GM12878 (cell line): ENCODE results near the gene TEX264. TPM values are rescaled to one million over a fixed set of nuclear protein-coding genes. Genes with fewer than 3 reads are reported as not detected.

Source experiments
- ATAC-seq: fragments of 200-7000 bp; cut with Tn5 transposase; 3 replicates; pipeline ENCODE4 v1.9.1; 2020; ENCODE audit warnings: mild to moderate bottlenecking, moderate library complexity
- BruUV-seq: library from RNA; stranded (reverse); fragments of 400-500 nt; replicated peaks from 2 replicates; lab custom pipeline; 2021; lab: Mats Ljungman, UMichigan
- CTCF ChIA-PET: fragments of 300-600 bp; sonication (Branson Sonifier 250); formaldehyde crosslinking; extraction: SDS; loops from one replicate; lab custom pipeline; 2021; ENCODE audit warnings: inconsistent platforms; lab: Yijun Ruan, JAX
- POLR2A ChIA-PET: fragments of 350-600 bp; formaldehyde crosslinking; extraction: SDS; loops from one replicate; lab custom pipeline; 2021; ENCODE audit warnings: inconsistent platforms; lab: Charles Lee
- RAD21 ChIA-PET: fragments of 300-600 bp; sonication (Branson Sonifier 250); formaldehyde crosslinking; loops from one replicate; lab custom pipeline; 2023; ENCODE audit warnings: antibody characterized with exemption; ENCODE audit not compliant: unreplicated experiment; lab: Charles Lee
- SMC1A ChIA-PET: fragments of 300-600 bp; sonication (Branson Sonifier 250); formaldehyde crosslinking; loops from one replicate; lab custom pipeline; 2023; ENCODE audit not compliant: unreplicated experiment, uncharacterized antibody; lab: Charles Lee
- DNase-seq: peaks from one replicate; pipeline ENCODE4 v3.0.0-alpha.2; 2011; ENCODE audit warnings: low read depth, low spot score
- FAIRE-seq: peaks from 3 replicates; lab custom pipeline; 2011; peaks lifted over from hg19 to GRCh38; lab: Jason Lieb, UNC
- H2AFZ ChIP-seq: 2 replicates; pipeline ENCODE4 v1.6.0; 2011; ENCODE audit warnings: low read depth, low read length, control low read depth; ENCODE audit not compliant: control insufficient read depth
- H3K27ac ChIP-seq: 2 replicates; pipeline ENCODE4 v1.5.1; 2011; ENCODE audit warnings: control low read depth; ENCODE audit not compliant: control insufficient read depth, insufficient read depth
- H3K27me3 ChIP-seq, 2 experiments: replicated peaks in 1 of 2; 2 replicates each; pipeline versions ENCODE4 v1.6.0 to v1.6.1; 2011; ENCODE audit warnings: low read length in 1 of 2; ENCODE audit not compliant: control insufficient read depth in 2 of 2, insufficient read depth in 2 of 2
- H3K36me3 ChIP-seq, 2 experiments: 2 replicates each; pipeline ENCODE4 v1.5.1; 2011; ENCODE audit warnings: low read length in 1 of 2; ENCODE audit not compliant: control insufficient read depth in 2 of 2, insufficient read depth in 2 of 2
- H3K4me1 ChIP-seq: 2 replicates; pipeline ENCODE4 v1.6.1; 2011; ENCODE audit warnings: mild to moderate bottlenecking, low read length, moderate library complexity, mixed read lengths; ENCODE audit not compliant: control insufficient read depth, insufficient read depth
- H3K4me2 ChIP-seq: 2 replicates; pipeline ENCODE4 v1.6.0; 2011; ENCODE audit warnings: control low read depth; ENCODE audit not compliant: control insufficient read depth, insufficient read depth
- H3K4me3 ChIP-seq: fragments of 200-600 bp; sonication (generic); 2 replicates; pipeline ENCODE4 v1.5.1; 2016
- H3K79me2 ChIP-seq: 2 replicates; pipeline ENCODE4 v1.6.0; 2011; ENCODE audit warnings: low read length; ENCODE audit not compliant: control insufficient read depth, insufficient read depth
- H3K9ac ChIP-seq: 2 replicates; pipeline ENCODE4 v1.8.0; 2011; ENCODE audit warnings: low read length, control low read depth, mixed read lengths; ENCODE audit not compliant: control insufficient read depth, insufficient read depth
- H3K9me3 ChIP-seq: replicated peaks from 3 replicates; pipeline ENCODE4 v1.5.1; 2011; ENCODE audit warnings: mild to moderate bottlenecking, low read length; ENCODE audit not compliant: control insufficient read depth, insufficient read depth
- H4K20me1 ChIP-seq: 2 replicates; pipeline ENCODE4 v1.6.0; 2011; ENCODE audit not compliant: control insufficient read depth, insufficient read depth
- BCLAF1 ChIP-seq: fragments of 450-650 bp; IDR thresholded peaks from 2 replicates; pipeline ENCODE4 v1.6.1; 2017; ENCODE audit warnings: antibody characterized with exemption, mild to moderate bottlenecking, moderate library complexity
- EP300 ChIP-seq, 2 experiments: fragments of 150-350 bp in 1 of 2; IDR thresholded peaks; 2 replicates each; pipeline ENCODE4 v1.6.1; 2011 to 2012; ENCODE audit warnings: low read depth in 2 of 2, low read length in 2 of 2, borderline replicate concordance in 1 of 2, improper control_type of control experiment in 1 of 2, inconsistent platforms in 1 of 2; ENCODE audit not compliant: control insufficient read depth in 1 of 2
- IKZF1 ChIP-seq: fragments of 450-650 bp; conservative IDR thresholded peaks from 2 replicates; pipeline ENCODE4 v1.6.1; 2017; ENCODE audit warnings: antibody characterized with exemption, mild to moderate bottlenecking
- MYC ChIP-seq: IDR thresholded peaks from 2 replicates; pipeline ENCODE4 v1.6.1; 2011; ENCODE audit warnings: mild to moderate bottlenecking, low read length, moderate library complexity, inconsistent platforms; ENCODE audit not compliant: insufficient read depth, insufficient replicate concordance, insufficient read length, severe bottlenecking
- NFYA ChIP-seq: IDR thresholded peaks from 2 replicates; pipeline ENCODE4 v1.6.1; 2011; ENCODE audit warnings: low read depth, mild to moderate bottlenecking, low read length, improper control_type of control experiment, borderline replicate concordance
- POLR2AphosphoS2 ChIP-seq: IDR thresholded peaks from 2 replicates; pipeline ENCODE4 v1.6.1; 2011; ENCODE audit warnings: low read depth, mild to moderate bottlenecking, low read length, improper control_type of control experiment, moderate library complexity
- RCOR1 ChIP-seq: conservative IDR thresholded peaks from 2 replicates; pipeline ENCODE4 v1.6.1; 2012; ENCODE audit warnings: low read depth, low read length, improper control_type of control experiment
- SMC3 ChIP-seq: IDR thresholded peaks from 2 replicates; pipeline ENCODE4 v1.6.1; 2011; ENCODE audit warnings: low read length, improper control_type of control experiment, borderline replicate concordance
- SPI1 ChIP-seq: IDR thresholded peaks from 2 replicates; pipeline ENCODE4 v1.6.1; 2011; ENCODE audit warnings: low read depth, mild to moderate bottlenecking, low read length, moderate library complexity, borderline replicate concordance; ENCODE audit not compliant: insufficient read depth
- SRF ChIP-seq, 2 experiments: IDR thresholded peaks; 2 replicates each; pipeline ENCODE4 v1.6.1; 2011; ENCODE audit warnings: low read depth in 2 of 2, low read length in 2 of 2, mild to moderate bottlenecking in 1 of 2, moderate library complexity in 1 of 2
- SUZ12 ChIP-seq: fragments of 200-600 bp; sonication (generic); IDR thresholded peaks from one replicate; pipeline ENCODE4 v1.6.1; 2018; ENCODE audit warnings: antibody characterized with exemption, mild to moderate bottlenecking; ENCODE audit not compliant: unreplicated experiment
- WRNIP1 ChIP-seq: IDR thresholded peaks from 2 replicates; pipeline ENCODE4 v1.6.1; 2011; ENCODE audit warnings: low read depth, low read length, improper control_type of control experiment, borderline replicate concordance
- ZNF24 ChIP-seq: fragments of 450-650 bp; IDR thresholded peaks from 2 replicates; pipeline ENCODE4 v1.6.1; 2017; ENCODE audit warnings: antibody characterized with exemption, mild to moderate bottlenecking
- WGBS: methylation state at CpG from one replicate; pipeline ENCODE4 v1.1.6; 2016; ENCODE audit warnings: low lambda C conversion rate; ENCODE audit not compliant: insufficient replicate concordance, insufficient coverage; ENCODE audit errors: missing lambda C conversion rate; 5-methylcytosine and 5-hydroxymethylcytosine counted together
- in situ Hi-C: fragments of 300-500 bp; cut with MboI; formaldehyde crosslinking; loops from 9 replicates; pipeline ENCODE4 v1.14.3; 2018; ENCODE audit warnings: mixed read lengths
- intact Hi-C: fragments of 100-400 bp; cut with micrococcal nuclease; formaldehyde crosslinking; loops from one replicate; pipeline ENCODE4 v1.14.2; 2022; ENCODE audit not compliant: unreplicated experiment
- polyA plus RNA-seq, 11 experiments: library from polyadenylated mRNA; depleted of rRNA in 4 of 11; unstranded in 6 of 11; stranded (reverse) in 5 of 11; fragments of >200 nt; fragmentation: Nextera tagmentation in 4 of 11; fragmentation: Illumina TruSeq in 1 of 11; extraction: Ambion mirVana in 4 of 11; extraction: Trizol in 1 of 11; gene quantifications; 1 replicate in 1 of 11; 2 replicates in 10 of 11; pipeline versions ENCODE4 v1.2.1 to v1.2.3, GENCODE V29; 2011 to 2016; ENCODE audit warnings: inconsistent platforms in 2 of 11, missing spikeins in 2 of 11, low read depth in 1 of 11
- total RNA-seq, 4 experiments: library from RNA; depleted of rRNA in 3 of 4; stranded (reverse); fragments of >200 nt in 3 of 4; fragmentation: Illumina TruSeq in 1 of 4; extraction: Trizol in 1 of 4; gene quantifications; 2 replicates each; pipeline versions ENCODE4 v1.2.1 to v1.2.3, GENCODE V29; 2013 to 2021

Gene TEX264
- total and polyA plus RNA-seq, 10 of the 15 experiments (the other 5 are each of a cell fraction or from before 2014, with no cell fraction given) = 3.6 to 63.0 (median 52.4) TPM

GRCh38 chr3:51711352-51712037 is 40.4 kb downstream of the TEX264 start:
- DNase-seq (no peak), FAIRE-seq (no peak)
- CTCF ChIA-PET = interaction anchor here (1.8 kb wide), 1 partner anchor 8 kb away, joined by 7 read pairs; no protein-coding TSS in a partner anchor

GRCh38 chr3:51712038-51712420 is 41.0 kb downstream of the TEX264 start:
- H2AFZ ChIP-seq = no peak overlapping the region
- no peaks in the 10 kb centered on the region for H3K36me3 ChIP-seq
- no peaks in the 10 kb centered on the region for H4K20me1 ChIP-seq
- BruUV-seq = no TSS peak
- no peak overlapping the region for H3K4me3 ChIP-seq
- no peaks in the 10 kb centered on the region for H3K9me3 ChIP-seq
- ATAC-seq (no peak), FAIRE-seq (no peak), DNase-seq (no peak)
- intact Hi-C loops (no loop called here), in situ Hi-C loops (no loop called here)
- H3K9ac ChIP-seq = no peak overlapping the region
- H3K4me2 ChIP-seq = no peak overlapping the region
- no peaks in the 10 kb centered on the region for H3K27me3 ChIP-seq
- ChIA-PET SMC1A (interaction anchor here (1.2 kb wide), 1 partner anchor 13 kb away, joined by 3 read pairs; no protein-coding TSS in a partner anchor), CTCF (interaction anchor here (0.6 kb wide), 1 partner anchor 23 kb away, joined by 3 read pairs; no protein-coding TSS in a partner anchor), RAD21 (no interaction called here), POLR2A (no interaction called here)
- WGBS = 25% methylated on average over 1 of the region's 1 CpG
- no peak overlapping the region for H3K27ac ChIP-seq
- no peaks in the 10 kb centered on the region for H3K79me2 ChIP-seq
- H3K4me1 ChIP-seq = no peaks in the 10 kb centered on the region
- TF ChIP-seq SMC3 = no peak
- no peak for TF ChIP-seq SPI1
- no peak for TF ChIP-seq NFYA
- TF ChIP-seq POLR2AphosphoS2 = no peak
- TF ChIP-seq ZNF24 = no peak
- no peak for TF ChIP-seq EP300 (IDR thresholded peaks at IDR 0.05; ENCODE audit: borderline replicate concordance in 1 of 2, control insufficient read depth in 1 of 2, low read depth in 2 of 2, low read length in 2 of 2)
- no peak for TF ChIP-seq MYC
- TF ChIP-seq SRF (IDR thresholded peaks at IDR 0.05; ENCODE audit: low read depth in 2 of 2, low read length in 2 of 2) = no peak
- no peak for TF ChIP-seq RCOR1
- no peak for TF ChIP-seq SUZ12
- TF ChIP-seq WRNIP1 = no peak
- no peak for TF ChIP-seq BCLAF1

More at GRCh38 chr3:51711352-51712037, 40.4 kb downstream of the TEX264 start:
- ChIA-PET POLR2A (no interaction called here), RAD21 (interaction anchor here (0.6 to 1.5 kb wide), 2 partner anchors 89 to 211 kb away, joined by 3 to 4 read pairs; no protein-coding TSS in a partner anchor), SMC1A (interaction anchor here (1.2 kb wide), 1 partner anchor 14 kb away, joined by 3 read pairs; no protein-coding TSS in a partner anchor)
- ATAC-seq = no peak
- Histone ChIP-seq H3K27ac (no peak overlapping the region), H3K4me3 (no peak overlapping the region), H3K36me3 (no peaks in the 10 kb centered on the region), H3K79me2 (no peaks in the 10 kb centered on the region), H4K20me1 (no peaks in the 10 kb centered on the region), H3K4me2 (no peak overlapping the region)
- no peak for TF ChIP-seq IKZF1
- TF ChIP-seq, all 136 proteins: peak for 0
- H3K9ac ChIP-seq = no peak overlapping the region
- no TSS peak for BruUV-seq
- in situ Hi-C loops (no loop called here), intact Hi-C loops (no loop called here)
- 28% methylated on average over 8 of the region's 8 CpGs for WGBS
- H3K27me3 ChIP-seq = no peaks in the 10 kb centered on the region
- no peaks in the 10 kb centered on the region for H3K4me1 ChIP-seq
- no peak overlapping the region for H2AFZ ChIP-seq
- no peaks in the 10 kb centered on the region for H3K9me3 ChIP-seq
